HG03575 (cell line): ENCODE measurements around the gene HNF4A.

ENCODE experiments used
- ATAC-seq: cut with Tn5 transposase; IDR thresholded peaks from one replicate; pipeline ENCODE4 v1.9.1; 2021; ENCODE audit not compliant: unreplicated experiment, insufficient number of reproducible peaks, low FRiP score; ENCODE audit errors: extremely low read depth

Gene HNF4A

DNA sequence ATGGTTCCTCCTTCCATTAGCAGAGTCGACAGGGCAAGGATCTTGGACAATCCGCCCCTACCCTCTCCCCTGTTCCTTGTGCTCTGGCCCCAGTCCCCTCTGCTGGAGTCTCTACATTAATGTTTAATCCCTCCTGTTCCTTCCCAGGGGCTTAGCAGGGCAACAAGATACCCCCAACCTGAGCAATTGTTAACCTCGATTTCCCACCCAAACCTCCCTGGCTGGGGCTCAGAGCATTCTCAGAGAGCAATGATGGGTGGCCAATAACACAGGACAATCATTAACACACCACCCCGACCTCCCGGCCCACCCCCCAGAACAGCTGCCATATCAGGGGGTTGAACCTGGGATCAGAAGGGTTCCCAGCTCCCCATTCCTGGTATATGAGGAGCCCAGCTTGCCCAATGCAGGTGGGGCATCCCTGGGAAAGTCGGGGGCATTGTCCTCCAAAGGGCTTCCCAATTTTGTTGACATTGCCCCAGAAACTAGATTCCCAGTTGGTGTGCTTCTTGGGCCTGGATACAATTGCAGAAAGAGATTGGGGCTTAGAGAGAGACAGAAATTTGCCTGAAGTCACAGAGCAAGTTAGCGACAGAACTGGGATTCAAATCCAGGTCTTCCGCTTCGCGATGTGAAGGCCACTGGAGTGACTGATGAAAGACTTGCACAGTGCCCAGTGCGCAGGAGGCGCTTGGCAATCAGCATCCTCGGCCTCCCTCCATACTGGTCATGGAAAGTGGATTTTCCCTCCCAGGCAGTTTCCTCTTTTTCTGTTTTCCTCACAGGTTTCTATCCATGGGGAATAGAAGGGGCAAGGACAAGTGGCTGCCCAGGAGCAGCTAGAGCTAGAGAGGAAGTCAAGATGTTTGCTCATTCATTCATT is 60.6 kb downstream of the HNF4A start:
- no peak for ATAC-seq

DNA sequence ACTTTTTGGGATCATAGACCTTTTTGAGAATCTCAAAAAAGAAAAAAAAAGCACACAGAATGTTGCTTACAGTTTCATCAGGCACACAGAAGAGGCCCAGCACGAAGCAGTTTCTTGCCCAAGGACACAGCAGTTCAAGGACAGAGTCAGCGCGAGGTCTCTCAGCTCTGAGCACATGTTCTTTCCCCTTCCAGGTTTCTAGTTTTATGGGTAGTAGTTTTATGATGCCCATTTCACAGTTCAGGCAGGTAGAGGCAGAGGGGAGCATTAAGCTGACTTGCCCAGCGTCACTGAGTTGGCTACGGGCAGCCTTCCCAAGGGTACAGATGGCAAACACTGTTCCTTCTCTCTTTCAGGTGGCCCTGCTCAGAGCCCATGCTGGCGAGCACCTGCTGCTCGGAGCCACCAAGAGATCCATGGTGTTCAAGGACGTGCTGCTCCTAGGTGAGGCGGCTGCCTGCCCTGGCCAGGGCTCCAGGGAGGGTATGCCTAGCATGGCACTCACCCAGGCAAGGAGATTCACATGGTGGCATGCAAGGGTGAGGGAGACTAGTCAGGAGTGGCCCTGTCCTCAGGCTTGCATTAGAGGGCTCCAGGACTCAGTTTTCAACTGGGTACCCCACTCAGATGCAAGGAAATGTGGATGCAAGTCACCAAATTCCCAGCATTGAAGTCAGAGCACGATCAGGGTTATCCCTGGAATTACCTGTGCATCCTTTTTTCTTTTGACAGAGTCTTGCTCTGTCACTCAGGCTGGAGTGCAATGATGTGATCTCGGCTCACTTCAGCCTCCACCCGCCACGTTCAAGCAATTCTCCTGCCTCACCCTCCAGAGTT is 62.8 kb downstream of the HNF4A start:
- ATAC-seq = no peak

DNA sequence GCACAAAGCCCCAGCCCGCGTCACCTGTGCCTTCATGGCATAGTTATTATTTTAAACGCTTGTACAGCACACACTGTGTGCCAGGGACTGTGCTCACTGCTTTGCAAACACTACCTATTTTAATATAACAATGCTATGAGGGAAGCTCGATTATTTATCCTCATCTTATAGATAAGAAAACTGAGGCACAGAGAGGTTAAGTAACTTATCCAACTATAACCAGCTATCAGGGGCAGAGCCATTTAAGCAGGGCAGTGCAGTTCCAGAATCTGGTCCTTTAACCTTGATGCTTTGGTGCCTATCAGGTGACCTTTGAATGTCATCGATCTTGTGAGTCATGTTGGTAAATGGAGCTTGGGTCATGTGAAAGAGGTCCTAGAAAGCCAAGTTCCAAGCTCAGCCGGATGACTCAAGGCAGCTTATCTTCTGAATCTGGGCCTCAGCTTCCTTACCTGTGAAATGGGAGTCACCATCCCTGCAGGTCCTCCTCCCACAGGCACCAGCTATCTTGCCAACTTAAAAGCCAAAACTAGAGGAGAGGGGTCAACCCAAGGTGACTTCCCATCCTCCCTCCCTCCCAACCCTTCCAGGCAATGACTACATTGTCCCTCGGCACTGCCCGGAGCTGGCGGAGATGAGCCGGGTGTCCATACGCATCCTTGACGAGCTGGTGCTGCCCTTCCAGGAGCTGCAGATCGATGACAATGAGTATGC is 63.8 kb downstream of the HNF4A start:
- no peak for ATAC-seq

DNA sequence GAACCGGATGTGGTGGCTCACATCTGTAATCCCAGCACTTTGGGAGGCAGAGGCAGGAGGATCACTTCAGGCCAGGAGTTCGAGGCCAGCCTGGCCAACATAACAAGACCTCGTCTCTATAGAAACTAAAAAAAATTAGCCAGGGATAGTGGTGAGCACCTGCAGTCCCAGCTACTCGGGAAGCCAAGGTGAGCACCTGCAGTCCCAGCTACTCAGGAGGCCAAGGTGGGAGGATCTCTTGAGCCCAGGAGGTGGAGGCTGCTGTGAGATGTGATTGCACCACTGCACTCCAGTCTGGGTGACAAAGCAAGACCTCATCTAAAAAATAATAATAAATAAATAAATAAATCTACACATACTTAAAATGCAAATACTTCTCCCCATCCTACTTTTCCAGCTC is 65.0 kb downstream of the HNF4A start:
- ATAC-seq = no peak

DNA sequence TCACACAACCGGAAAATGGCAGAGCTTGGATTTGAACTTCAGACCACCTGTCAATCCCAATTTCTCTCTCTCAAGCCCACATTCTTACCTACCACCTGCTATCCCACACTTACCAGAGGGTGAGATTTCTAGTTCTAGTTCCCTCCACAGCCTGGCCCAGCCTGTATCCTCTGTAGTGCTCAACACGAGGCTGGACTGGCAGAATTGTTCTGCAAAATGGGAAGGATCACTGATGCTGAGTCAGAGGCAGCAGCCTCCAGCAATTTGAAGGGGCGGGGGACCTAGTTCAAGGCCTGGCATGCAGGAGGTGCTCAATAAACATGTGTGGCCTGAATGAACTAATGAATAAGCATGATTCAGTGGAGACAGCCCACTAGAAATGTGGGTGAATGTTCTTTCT is 66.6 kb downstream of the HNF4A start:
- ATAC-seq = no peak

DNA sequence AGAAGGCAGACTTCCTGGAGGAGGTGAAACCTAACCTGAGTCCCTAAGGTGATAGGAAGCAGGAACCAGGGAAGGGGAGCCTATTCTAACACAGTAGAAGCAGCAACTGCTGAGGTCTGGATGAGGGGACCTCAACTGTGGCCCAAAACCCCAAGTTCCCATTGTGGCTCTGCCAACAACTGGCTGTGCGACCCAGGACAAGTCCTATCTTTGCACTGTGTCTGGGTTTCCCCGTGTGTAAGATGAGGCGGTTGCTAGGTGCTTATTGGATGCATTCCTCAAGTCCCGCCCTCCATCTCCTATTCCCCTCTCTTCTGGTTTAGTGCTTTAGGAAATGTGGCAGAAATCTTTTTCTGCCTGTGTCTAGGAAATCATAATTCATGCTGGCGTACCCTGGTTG is 68.0 kb downstream of the HNF4A start:
- ATAC-seq = no peak

DNA sequence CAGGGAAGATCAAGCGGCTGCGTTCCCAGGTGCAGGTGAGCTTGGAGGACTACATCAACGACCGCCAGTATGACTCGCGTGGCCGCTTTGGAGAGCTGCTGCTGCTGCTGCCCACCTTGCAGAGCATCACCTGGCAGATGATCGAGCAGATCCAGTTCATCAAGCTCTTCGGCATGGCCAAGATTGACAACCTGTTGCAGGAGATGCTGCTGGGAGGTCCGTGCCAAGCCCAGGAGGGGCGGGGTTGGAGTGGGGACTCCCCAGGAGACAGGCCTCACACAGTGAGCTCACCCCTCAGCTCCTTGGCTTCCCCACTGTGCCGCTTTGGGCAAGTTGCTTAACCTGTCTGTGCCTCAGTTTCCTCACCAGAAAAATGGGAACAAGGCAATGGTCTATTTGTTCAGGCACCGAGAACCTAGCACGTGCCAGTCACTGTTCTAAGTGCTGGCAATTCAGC is 68.6 kb downstream of the HNF4A start:
- ATAC-seq = no peak

DNA sequence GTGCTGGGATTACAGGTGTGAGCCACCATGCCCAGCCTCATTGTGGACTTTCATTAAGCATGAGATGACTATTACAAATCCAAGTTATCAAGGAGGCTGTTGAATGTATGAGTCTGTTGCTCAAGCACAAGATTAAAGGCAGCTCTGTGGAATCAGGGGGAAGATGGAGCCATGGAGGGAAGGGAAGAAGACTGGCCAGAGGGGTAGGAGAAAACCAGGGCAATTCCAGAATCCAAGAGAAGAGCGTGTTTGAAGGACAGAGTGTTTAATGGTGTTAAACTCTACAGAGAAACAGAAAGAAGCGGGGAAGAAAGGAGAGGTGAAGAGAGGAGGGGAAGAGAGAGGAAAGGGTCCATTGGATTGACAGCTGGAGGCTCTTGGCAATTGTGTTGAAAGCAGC is 70.4 kb downstream of the HNF4A start:
- ATAC-seq = no peak

DNA sequence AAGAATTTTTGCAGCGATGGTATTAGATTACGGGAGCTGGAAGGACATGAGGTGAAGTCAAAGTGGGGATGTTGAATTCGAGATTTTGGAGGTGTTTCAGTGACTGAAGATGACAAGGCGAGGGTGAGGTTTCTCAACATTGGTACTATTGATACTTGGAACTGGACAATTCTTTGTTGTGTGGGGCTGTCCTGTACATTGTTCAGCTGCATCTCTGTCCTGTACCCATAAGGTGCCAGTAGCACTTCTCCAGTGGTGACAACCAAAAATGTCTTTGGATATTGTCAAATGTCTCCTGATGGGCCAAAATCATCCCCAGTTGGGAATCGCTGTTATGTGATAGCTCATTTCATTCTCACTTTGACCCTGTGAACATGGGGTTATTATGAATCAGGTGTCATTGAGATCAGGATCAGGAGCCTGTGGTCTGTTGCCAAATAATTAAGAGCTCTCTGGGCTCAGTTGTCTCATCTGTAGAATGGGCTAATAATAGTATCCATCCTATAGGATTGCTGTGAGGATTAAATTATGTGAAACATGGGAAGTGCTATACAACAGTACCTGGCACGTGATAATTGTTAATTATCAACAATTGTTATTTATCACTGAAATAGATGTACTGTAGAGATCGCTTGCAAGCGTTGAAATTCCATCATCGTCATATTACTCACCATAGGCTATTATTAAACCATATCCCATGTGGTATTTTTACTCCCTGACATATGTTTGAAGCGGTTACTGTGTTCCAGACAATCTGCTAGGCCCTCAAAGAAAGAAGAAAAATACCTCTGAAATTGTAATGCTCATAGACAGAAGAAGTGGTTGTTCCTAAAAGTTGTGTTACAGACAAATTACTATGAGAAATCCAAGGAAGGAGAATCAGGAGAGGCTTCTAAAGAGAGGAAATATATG is 71.6 kb downstream of the HNF4A start:
- ATAC-seq = no peak

DNA sequence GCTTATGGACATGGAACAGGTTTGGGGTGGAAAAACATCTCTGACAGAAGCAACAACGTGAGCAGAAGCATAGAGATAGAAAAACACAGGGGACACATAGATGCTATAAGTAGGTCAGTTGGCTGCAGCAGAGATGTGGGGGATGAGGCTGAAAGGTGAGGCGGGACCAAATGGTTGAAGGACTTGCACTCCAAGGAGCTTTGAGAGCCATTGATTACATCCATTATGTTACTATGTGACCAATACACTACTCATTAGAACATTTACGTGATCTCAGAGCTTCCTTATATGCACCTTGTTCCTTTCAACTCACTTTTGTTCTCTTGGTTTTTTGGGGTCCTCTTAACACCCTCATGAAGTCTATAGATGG is 72.3 kb downstream of the HNF4A start:
- no peak for ATAC-seq

DNA sequence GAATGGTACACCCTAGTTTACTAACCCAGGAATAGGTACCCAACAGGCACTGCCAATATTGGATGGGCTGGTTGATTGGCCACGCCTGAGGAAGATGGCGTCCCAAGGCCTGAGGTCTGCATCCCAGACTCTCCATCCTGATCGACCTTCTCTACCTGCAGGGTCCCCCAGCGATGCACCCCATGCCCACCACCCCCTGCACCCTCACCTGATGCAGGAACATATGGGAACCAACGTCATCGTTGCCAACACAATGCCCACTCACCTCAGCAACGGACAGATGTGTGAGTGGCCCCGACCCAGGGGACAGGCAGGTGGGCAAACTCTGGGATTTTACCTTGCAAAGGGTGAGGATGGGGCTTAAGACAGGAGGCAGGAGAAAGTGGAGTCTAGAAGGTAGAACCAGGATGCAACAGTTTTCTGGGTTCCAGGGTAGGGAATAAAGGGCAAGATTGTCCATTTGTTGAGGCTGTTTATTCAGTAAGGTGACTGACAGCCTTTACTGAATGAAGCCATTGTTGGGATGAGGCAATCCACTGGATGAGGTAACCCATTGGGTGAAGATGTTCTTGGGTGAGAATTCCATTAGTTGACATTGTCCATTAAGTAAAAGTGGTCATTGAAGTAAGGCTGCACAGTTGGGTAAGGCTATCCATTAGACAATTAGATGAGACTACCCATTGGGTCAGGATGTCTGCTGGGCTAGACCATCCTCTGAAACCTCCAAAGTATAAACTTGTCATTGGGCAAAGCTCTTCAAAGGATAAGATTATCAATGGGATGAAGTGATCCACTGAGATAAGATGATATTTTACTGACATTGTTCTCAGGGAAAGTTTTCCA is 72.9 kb downstream of the HNF4A start:
- no peak for ATAC-seq

DNA sequence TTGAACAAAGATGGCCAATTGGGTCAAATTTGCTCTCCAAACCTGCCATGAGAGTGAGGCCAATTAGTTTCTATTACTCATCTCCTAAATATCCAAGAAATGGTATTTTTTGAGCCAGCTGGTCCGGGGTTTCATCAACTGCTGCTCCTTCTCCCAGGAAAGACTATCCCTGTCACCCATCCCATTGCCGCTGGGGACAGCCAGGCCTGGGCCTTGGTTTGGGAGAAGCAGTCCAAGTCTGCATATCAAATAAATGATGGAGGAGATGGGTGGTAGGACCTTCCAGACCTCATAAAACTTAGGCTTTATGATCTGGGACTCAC is 73.5 kb downstream of the HNF4A start:
- no peak for ATAC-seq

DNA sequence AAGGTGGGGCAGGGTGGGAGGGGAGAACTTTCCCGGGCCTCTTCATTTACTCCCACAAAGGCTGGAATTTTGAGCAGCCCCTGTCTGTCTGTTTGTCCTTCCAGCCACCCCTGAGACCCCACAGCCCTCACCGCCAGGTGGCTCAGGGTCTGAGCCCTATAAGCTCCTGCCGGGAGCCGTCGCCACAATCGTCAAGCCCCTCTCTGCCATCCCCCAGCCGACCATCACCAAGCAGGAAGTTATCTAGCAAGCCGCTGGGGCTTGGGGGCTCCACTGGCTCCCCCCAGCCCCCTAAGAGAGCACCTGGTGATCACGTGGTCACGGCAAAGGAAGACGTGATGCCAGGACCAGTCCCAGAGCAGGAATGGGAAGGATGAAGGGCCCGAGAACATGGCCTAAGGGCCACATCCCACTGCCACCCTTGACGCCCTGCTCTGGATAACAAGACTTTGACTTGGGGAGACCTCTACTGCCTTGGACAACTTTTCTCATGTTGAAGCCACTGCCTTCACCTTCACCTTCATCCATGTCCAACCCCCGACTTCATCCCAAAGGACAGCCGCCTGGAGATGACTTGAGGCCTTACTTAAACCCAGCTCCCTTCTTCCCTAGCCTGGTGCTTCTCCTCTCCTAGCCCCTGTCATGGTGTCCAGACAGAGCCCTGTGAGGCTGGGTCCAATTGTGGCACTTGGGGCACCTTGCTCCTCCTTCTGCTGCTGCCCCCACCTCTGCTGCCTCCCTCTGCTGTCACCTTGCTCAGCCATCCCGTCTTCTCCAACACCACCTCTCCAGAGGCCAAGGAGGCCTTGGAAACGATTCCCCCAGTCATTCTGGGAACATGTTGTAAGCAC is 74.1 kb downstream of the HNF4A start:
- ATAC-seq = no peak

DNA sequence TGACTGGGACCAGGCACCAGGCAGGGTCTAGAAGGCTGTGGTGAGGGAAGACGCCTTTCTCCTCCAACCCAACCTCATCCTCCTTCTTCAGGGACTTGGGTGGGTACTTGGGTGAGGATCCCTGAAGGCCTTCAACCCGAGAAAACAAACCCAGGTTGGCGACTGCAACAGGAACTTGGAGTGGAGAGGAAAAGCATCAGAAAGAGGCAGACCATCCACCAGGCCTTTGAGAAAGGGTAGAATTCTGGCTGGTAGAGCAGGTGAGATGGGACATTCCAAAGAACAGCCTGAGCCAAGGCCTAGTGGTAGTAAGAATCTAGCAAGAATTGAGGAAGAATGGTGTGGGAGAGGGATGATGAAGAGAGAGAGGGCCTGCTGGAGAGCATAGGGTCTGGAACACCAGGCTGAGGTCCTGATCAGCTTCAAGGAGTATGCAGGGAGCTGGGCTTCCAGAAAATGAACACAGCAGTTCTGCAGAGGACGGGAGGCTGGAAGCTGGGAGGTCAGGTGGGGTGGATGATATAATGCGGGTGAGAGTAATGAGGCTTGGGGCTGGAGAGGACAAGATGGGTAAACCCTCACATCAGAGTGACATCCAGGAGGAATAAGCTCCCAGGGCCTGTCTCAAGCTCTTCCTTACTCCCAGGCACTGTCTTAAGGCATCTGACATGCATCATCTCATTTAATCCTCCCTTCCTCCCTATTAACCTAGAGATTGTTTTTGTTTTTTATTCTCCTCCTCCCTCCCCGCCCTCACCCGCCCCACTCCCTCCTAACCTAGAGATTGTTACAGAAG is 75.0 kb downstream of the HNF4A start:
- ATAC-seq = no peak

DNA sequence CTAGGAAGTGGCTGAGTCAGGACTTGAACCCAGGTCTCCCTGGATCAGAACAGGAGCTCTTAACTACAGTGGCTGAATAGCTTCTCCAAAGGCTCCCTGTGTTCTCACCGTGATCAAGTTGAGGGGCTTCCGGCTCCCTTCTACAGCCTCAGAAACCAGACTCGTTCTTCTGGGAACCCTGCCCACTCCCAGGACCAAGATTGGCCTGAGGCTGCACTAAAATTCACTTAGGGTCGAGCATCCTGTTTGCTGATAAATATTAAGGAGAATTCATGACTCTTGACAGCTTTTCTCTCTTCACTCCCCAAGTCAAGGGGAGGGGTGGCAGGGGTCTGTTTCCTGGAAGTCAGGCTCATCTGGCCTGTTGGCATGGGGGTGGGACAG is 75.6 kb downstream of the HNF4A start:
- ATAC-seq = no peak

DNA sequence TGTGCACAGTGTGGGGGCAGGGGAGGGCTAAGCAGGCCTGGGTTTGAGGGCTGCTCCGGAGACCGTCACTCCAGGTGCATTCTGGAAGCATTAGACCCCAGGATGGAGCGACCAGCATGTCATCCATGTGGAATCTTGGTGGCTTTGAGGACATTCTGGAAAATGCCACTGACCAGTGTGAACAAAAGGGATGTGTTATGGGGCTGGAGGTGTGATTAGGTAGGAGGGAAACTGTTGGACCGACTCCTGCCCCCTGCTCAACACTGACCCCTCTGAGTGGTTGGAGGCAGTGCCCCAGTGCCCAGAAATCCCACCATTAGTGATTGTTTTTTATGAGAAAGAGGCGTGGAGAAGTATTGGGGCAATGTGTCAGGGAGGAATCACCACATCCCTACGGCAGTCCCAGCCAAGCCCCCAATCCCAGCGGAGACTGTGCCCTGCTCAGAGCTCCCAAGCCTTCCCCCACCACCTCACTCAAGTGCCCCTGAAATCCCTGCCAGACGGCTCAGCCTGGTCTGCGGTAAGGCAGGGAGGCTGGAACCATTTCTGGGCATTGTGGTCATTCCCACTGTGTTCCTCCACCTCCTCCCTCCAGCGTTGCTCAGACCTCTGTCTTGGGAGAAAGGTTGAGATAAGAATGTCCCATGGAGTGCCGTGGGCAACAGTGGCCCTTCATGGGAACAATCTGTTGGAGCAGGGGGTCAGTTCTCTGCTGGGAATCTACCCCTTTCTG is 76.2 kb downstream of the HNF4A start:
- no peak for ATAC-seq
